HepG2 (cell line): ENCODE data around the gene ADSS1. TPM values are rescaled to one million over a fixed set of nuclear protein-coding genes. Genes with fewer than 3 reads are reported as not detected.

Source experiments
- ATAC-seq: fragments of 200-7000 bp; cut with Tn5 transposase; 3 replicates; pipeline ENCODE4 v1.9.1; 2020; ENCODE audit warnings: mild to moderate bottlenecking, moderate library complexity
- BruUV-seq: library from RNA; stranded (reverse); fragments of 400-500 nt; replicated peaks from 2 replicates; lab custom pipeline; 2021; lab: Mats Ljungman, UMichigan
- CTCF ChIA-PET: fragments of 300-600 bp; formaldehyde crosslinking; extraction: SDS; loops from one replicate; lab custom pipeline; 2021; ENCODE audit warnings: low total read pairs, inconsistent platforms, low intra/inter-chr PET ratio; lab: Yijun Ruan, JAX
- POLR2A ChIA-PET: fragments of 350-600 bp; sonication (Branson Sonifier 250); formaldehyde crosslinking; loops from one replicate; lab custom pipeline; 2020; ENCODE audit warnings: antibody characterized with exemption, inconsistent platforms; lab: Yijun Ruan, JAX
- DNase-seq: peaks from one replicate; pipeline ENCODE4 v3.0.0-alpha.2; 2015; ENCODE audit warnings: low spot score
- FAIRE-seq: peaks from 3 replicates; lab custom pipeline; 2011; peaks lifted over from hg19 to GRCh38; lab: Jason Lieb, UNC
- H2AFZ ChIP-seq: one replicate; pipeline ENCODE4 v1.6.1; 2011; ENCODE audit warnings: low read length, inconsistent platforms
- H3K27ac ChIP-seq: fragments of 300-600 bp; 3 replicates; pipeline ENCODE4 v1.8.0; 2011; ENCODE audit warnings: mixed run types, mild to moderate bottlenecking, mixed read lengths, low read length, inconsistent platforms; ENCODE audit not compliant: insufficient read depth; ENCODE audit errors: extremely low read length
- H3K27me3 ChIP-seq, 2 experiments: fragments of 200-600 bp in 1 of 2; 2 replicates in 1 of 2; 3 replicates in 1 of 2; pipeline versions ENCODE4 v1.6.0 to v1.8.0; 2011; ENCODE audit warnings: low read length in 2 of 2, mild to moderate bottlenecking in 2 of 2, moderate library complexity in 2 of 2, inconsistent platforms in 1 of 2; ENCODE audit not compliant: insufficient read depth in 2 of 2, control insufficient read depth in 1 of 2
- H3K36me3 ChIP-seq, 2 experiments: fragments of 200-600 bp in 1 of 2; replicated peaks in 1 of 2; 2 replicates in 1 of 2; 3 replicates in 1 of 2; pipeline versions ENCODE4 v1.5.1 to v1.8.0; 2011; ENCODE audit warnings: low read length in 2 of 2, inconsistent platforms in 1 of 2; ENCODE audit not compliant: insufficient read depth in 2 of 2, control insufficient read depth in 1 of 2
- H3K4me1 ChIP-seq: 2 replicates; pipeline ENCODE4 v1.5.1; 2012; ENCODE audit warnings: low read length, inconsistent platforms; ENCODE audit not compliant: insufficient read depth
- H3K4me2 ChIP-seq: 2 replicates; pipeline ENCODE4 v1.6.0; 2011; ENCODE audit warnings: low read depth, low read length, inconsistent platforms
- H3K4me3 ChIP-seq, 3 experiments: fragments of 200-600 bp in 1 of 3; sonication (generic), shearing (Covaris generic) in 1 of 3; replicated peaks in 1 of 3; 2 replicates each; pipeline ENCODE4 v1.5.1; 2011 to 2016; ENCODE audit warnings: low read length in 3 of 3, inconsistent platforms in 2 of 3, low read depth in 2 of 3, mild to moderate bottlenecking in 2 of 3, control low read depth in 1 of 3, mixed read lengths in 1 of 3; ENCODE audit not compliant: insufficient read depth in 1 of 3
- H3K79me2 ChIP-seq: one replicate; pipeline ENCODE4 v1.6.1; 2011; ENCODE audit warnings: low read length, inconsistent platforms; ENCODE audit not compliant: insufficient read depth
- H3K9ac ChIP-seq: 2 replicates; pipeline ENCODE4 v1.6.0; 2011; ENCODE audit warnings: mild to moderate bottlenecking, low read depth, low read length, inconsistent platforms; ENCODE audit not compliant: insufficient read depth
- H3K9me3 ChIP-seq: 2 replicates; pipeline ENCODE4 v1.5.1; 2012; ENCODE audit warnings: mild to moderate bottlenecking, low read length
- H4K20me1 ChIP-seq: 2 replicates; pipeline ENCODE4 v1.6.0; 2011; ENCODE audit warnings: inconsistent platforms, mild to moderate bottlenecking, low read length, moderate library complexity; ENCODE audit not compliant: insufficient read depth
- EZH2 ChIP-seq: conservative IDR thresholded peaks from 2 replicates; pipeline ENCODE4 v1.6.1; 2012; ENCODE audit warnings: mild to moderate bottlenecking, low read depth, low read length, moderate library complexity
- FLYWCH1 ChIP-seq: sonication (generic); formaldehyde crosslinking; IDR thresholded peaks from 2 replicates; pipeline ENCODE4 v1.8.1; 2023; ENCODE audit warnings: mild to moderate bottlenecking, missing genetic modification reagents
- KDM6A ChIP-seq: IDR thresholded peaks from 2 replicates; pipeline ENCODE4 v1.6.1; 2016; ENCODE audit warnings: low read depth
- NCOA5 ChIP-seq: sonication (generic); formaldehyde crosslinking; IDR thresholded peaks from 2 replicates; pipeline ENCODE4 v1.4.0; 2020; ENCODE audit warnings: missing genetic modification reagents
- NR0B2 ChIP-seq: sonication (generic); formaldehyde crosslinking; IDR thresholded peaks from 2 replicates; pipeline ENCODE4 v1.4.0; 2020; ENCODE audit warnings: mild to moderate bottlenecking, missing genetic modification reagents
- POLR2A ChIP-seq, 2 experiments: IDR thresholded peaks; 2 replicates each; pipeline ENCODE4 v1.6.1; 2011; ENCODE audit warnings: low read depth in 2 of 2, low read length in 2 of 2, mild to moderate bottlenecking in 1 of 2, moderate library complexity in 1 of 2; ENCODE audit not compliant: insufficient read depth in 1 of 2
- POLR2G ChIP-seq: fragments of 200-400 bp; formaldehyde crosslinking; IDR thresholded peaks from 2 replicates; pipeline ENCODE4 v1.6.1; 2018; ENCODE audit warnings: mild to moderate bottlenecking, low read depth, low read length, moderate library complexity
- ZNF263 ChIP-seq: sonication (generic); formaldehyde crosslinking; IDR thresholded peaks from 2 replicates; pipeline ENCODE4 v1.4.0; 2020; ENCODE audit warnings: missing genetic modification reagents
- ZNF274 ChIP-seq: sonication (generic); formaldehyde crosslinking; IDR thresholded peaks from 2 replicates; pipeline ENCODE4 v1.5.1; 2020; ENCODE audit warnings: mild to moderate bottlenecking, missing genetic modification reagents
- ZNF337 ChIP-seq: sonication (generic); formaldehyde crosslinking; IDR thresholded peaks from 2 replicates; pipeline ENCODE4 v1.5.1; 2020; ENCODE audit warnings: missing genetic modification reagents, low read depth, mild to moderate bottlenecking, borderline replicate concordance
- ZNF629 ChIP-seq: sonication (generic); formaldehyde crosslinking; conservative IDR thresholded peaks from 2 replicates; pipeline ENCODE4 v1.5.0; 2020; ENCODE audit warnings: missing genetic modification reagents
- WGBS: methylation state at CpG from one replicate; pipeline ENCODE4 v1.1.6; 2017; ENCODE audit warnings: low lambda C conversion rate; 5-methylcytosine and 5-hydroxymethylcytosine counted together
- in situ Hi-C: cut with HindIII; loops from 2 replicates; pipeline ENCODE4 v1.10.0; 2017; ENCODE audit warnings: low pct_unique_long_range_greater_than_20kb; ENCODE audit not compliant: extremely low pct_ligation_motif_present
- intact Hi-C: fragments of 100-400 bp; cut with micrococcal nuclease; formaldehyde crosslinking; loops from one replicate; pipeline ENCODE4 v1.10.0; 2022; ENCODE audit not compliant: unreplicated experiment
- polyA plus RNA-seq, 8 experiments: library from polyadenylated mRNA; depleted of rRNA in 3 of 8; stranded (reverse) in 7 of 8; unstranded in 1 of 8; fragments of >200 nt; fragmentation: Illumina TruSeq in 4 of 8; extraction: Trizol in 4 of 8; gene quantifications; 2 replicates each; pipeline versions ENCODE4 v1.2.1 to v1.2.3, GENCODE V29; 2011 to 2016; ENCODE audit warnings: low read depth in 4 of 8, missing spikeins in 1 of 8, mixed read lengths in 1 of 8; ENCODE audit not compliant: insufficient read depth in 1 of 8
- total RNA-seq, 5 experiments: library from RNA; depleted of rRNA; stranded (reverse); fragments of >200 nt; fragmentation: Illumina TruSeq; extraction: Trizol; gene quantifications; 2 replicates each; pipeline ENCODE4 v1.2.3, GENCODE V29; 2016; ENCODE audit warnings: low read depth in 1 of 5
- TF ChIP-seq, protein P1 (sequence below), 2 experiments: fragments of 450-650 bp in 1 of 2; sonication (generic) in 1 of 2; formaldehyde crosslinking; IDR thresholded peaks; 2 replicates each; pipeline versions ENCODE4 v1.5.0 to v1.8.0; 2020 to 2022; ENCODE audit warnings: mild to moderate bottlenecking in 1 of 2, missing genetic modification reagents in 1 of 2

The ADSS1 gene
- total and polyA plus RNA-seq, 2 of the 13 experiments (the other 11 are each of a cell fraction or from before 2014, with no cell fraction given), result 1.0 to 36.7 TPM

GRCh38 chr14:104776481-104776880, 52.5 kb downstream of the ADSS1 start:
- TF ChIP-seq POLR2G (0 out of 2 replicates have a peak, but pooled peaks have one; percentile 6), ZNF274 (no peak), FLYWCH1 (CRISPR knock-in tag) (no peak), POLR2A (IDR thresholded peaks at IDR 0.05; ENCODE audit: insufficient read depth in 1 of 2, low read depth in 2 of 2, low read length in 2 of 2) (peak in 1 of 2 experiments; percentile 28; a peak in 1 of 4 replicates), ZNF263 (peak; percentile 20; the same call in 1 of the 2 replicates), NR0B2 (no peak), EZH2 (no peak), KDM6A (CRISPR knock-in tag) (no peak), ZNF337 (CRISPR knock-in tag) (no peak), NCOA5 (no peak), ZNF629 (CRISPR knock-in tag) (no peak)
- TF ChIP-seq, protein P1, sequence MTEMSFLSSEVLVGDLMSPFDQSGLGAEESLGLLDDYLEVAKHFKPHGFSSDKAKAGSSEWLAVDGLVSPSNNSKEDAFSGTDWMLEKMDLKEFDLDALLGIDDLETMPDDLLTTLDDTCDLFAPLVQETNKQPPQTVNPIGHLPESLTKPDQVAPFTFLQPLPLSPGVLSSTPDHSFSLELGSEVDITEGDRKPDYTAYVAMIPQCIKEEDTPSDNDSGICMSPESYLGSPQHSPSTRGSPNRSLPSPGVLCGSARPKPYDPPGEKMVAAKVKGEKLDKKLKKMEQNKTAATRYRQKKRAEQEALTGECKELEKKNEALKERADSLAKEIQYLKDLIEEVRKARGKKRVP (CRISPR knock-in tag; IDR thresholded peaks at IDR 0.05), result no peak
- intact Hi-C loops, result no loop called here
- CTCF ChIA-PET, result no interaction called here

More at GRCh38 chr14:104776481-104776880, 52.5 kb downstream of the ADSS1 start:
- Histone ChIP-seq H2AFZ (no peak overlapping the region), H3K79me2 (no peaks in the 10 kb centered on the region), H3K9ac (no peak overlapping the region), H3K27ac (no peak overlapping the region), H3K4me2 (no peak overlapping the region), H3K4me3 (no peak overlapping the region), H3K27me3 (no peaks in the 10 kb centered on the region), H4K20me1 (0 out of 2 replicates have a peak, but pooled peaks cover 3% of the 10 kb centered on the region), H3K9me3 (0 out of 2 replicates have a peak, but pooled peaks cover 2% of the 10 kb centered on the region), H3K36me3 (peaks cover 24 to 37% of the 10 kb centered on the region in 2 experiments; a peak in 4 of 5 replicates), H3K4me1 (no peaks in the 10 kb centered on the region)
- in situ Hi-C loops, result no loop called here
- FAIRE-seq (no peak), DNase-seq (no peak), ATAC-seq (no peak)
- WGBS, result 98% methylated on average over 13 of the region's 15 CpGs
- BruUV-seq, result no TSS peak
- POLR2A ChIA-PET, result no interaction called here
